ENCODE results near the gene TRIM65.
A peak's percentile ranks its signal among the peaks of the same experiment; 100 is the strongest.

Gene TRIM65

DNA sequence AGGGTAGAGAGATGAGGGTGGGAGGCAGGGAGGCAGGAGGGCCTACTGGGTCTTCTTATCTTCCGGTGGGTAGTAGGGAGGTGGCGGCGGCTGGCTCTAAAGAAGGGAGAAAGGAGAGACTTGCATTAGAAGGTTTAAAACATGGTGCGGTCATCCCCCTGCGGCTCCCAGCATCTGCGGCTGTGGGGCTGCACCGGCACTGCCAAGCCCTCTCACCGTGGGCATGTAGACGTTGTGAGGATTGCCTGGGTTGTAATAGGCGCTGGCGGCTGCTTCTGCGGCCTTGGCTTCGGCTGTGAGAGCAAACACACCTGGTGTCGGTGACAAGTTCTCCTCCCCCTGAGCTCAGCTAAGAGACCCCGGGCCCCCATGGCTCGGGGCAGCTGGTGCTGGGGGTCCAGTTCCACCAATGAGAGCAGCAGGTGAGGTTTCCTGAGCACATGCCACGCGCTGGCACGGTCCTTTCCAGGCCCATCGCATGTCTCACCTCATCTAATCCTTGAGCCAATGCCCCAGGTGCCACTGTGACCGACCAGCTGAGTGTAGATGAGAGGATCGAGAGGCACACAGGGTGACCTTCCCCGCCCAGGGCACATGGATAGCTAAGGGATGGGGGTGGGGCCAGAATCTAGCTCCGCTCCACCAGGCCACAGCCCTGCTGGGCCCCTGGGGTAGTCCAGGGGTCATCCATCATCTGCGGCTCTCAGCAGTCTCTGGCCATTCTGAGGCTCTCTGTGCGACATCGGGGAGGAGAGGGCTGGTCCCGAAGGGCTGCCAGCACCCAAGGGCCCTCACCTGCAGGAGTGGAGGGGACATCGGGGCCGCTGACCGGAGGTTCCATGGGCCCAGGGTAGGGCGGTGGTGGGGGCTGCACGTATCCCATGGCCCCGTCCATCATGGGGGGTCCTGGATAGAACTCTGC lies 49.8 kb downstream of the TRIM65 start:
- no peak overlapping the region for H3K23ac ChIP-seq (ENCODE audit: low read length in 2 of 2)
- no peaks in the 10 kb centered on the region for H3K9me3 ChIP-seq (ENCODE audit: control insufficient read depth, low read length)
- no peak overlapping the region for H4K91ac ChIP-seq (ENCODE audit: low read length)
- no peak overlapping the region for H2AK5ac ChIP-seq (ENCODE audit: low read length, severe bottlenecking)
- no peak overlapping the region for H3K4me3 ChIP-seq (ENCODE audit: insufficient read depth in 1 of 2, low read depth in 1 of 2, low read length in 2 of 2)
- no peak overlapping the region for H4K8ac ChIP-seq (ENCODE audit: low read length)
- H3K9ac ChIP-seq (ENCODE audit: low read length), result no peak overlapping the region
- peaks cover 62% of the 10 kb centered on the region in 2 experiments for H3K36me3 ChIP-seq (ENCODE audit: control insufficient read depth in 1 of 2, insufficient read depth in 2 of 2, low read depth in 1 of 2, low read length in 2 of 2)
- no peak overlapping the region for H2BK12ac ChIP-seq (ENCODE audit: low read length in 2 of 2)
- DNase-seq, result no peak
- H2AFZ ChIP-seq (ENCODE audit: low read depth, low read length), result no peak overlapping the region
- no peak overlapping the region for H3K18ac ChIP-seq (ENCODE audit: low read depth in 1 of 2, low read length in 2 of 2)
- H3K4me1 ChIP-seq (ENCODE audit: control insufficient read depth, insufficient read depth, low read depth, low read length), result peaks cover 28% of the 10 kb centered on the region
- no peaks in the 10 kb centered on the region for H3K27me3 ChIP-seq (ENCODE audit: control insufficient read depth in 1 of 2, insufficient read depth in 1 of 2, low read length in 2 of 2)
- no peak overlapping the region for H2BK120ac ChIP-seq (ENCODE audit: low read depth, low read length)
- no peak overlapping the region for H3K4ac ChIP-seq (ENCODE audit: low read depth in 1 of 2, low read length in 2 of 2)
- no peak overlapping the region for H3K27ac ChIP-seq (ENCODE audit: low read length, poor library complexity, severe bottlenecking)
- no peak overlapping the region for H2BK15ac ChIP-seq (ENCODE audit: low read depth, poor library complexity, severe bottlenecking)
- 97% methylated on average over 34 of the region's 34 CpGs for WGBS
- H2BK5ac ChIP-seq (ENCODE audit: low read depth, low read length, poor library complexity, severe bottlenecking), result no peak overlapping the region
- no peak overlapping the region for H3K4me2 ChIP-seq (ENCODE audit: low read length, poor library complexity, severe bottlenecking)
- peaks cover 17% of the 10 kb centered on the region for H3K79me1 ChIP-seq (replicated peaks; ENCODE audit: low read length, poor library complexity, severe bottlenecking)
- H3K14ac ChIP-seq (ENCODE audit: low read length in 2 of 2), result no peak overlapping the region

DNA sequence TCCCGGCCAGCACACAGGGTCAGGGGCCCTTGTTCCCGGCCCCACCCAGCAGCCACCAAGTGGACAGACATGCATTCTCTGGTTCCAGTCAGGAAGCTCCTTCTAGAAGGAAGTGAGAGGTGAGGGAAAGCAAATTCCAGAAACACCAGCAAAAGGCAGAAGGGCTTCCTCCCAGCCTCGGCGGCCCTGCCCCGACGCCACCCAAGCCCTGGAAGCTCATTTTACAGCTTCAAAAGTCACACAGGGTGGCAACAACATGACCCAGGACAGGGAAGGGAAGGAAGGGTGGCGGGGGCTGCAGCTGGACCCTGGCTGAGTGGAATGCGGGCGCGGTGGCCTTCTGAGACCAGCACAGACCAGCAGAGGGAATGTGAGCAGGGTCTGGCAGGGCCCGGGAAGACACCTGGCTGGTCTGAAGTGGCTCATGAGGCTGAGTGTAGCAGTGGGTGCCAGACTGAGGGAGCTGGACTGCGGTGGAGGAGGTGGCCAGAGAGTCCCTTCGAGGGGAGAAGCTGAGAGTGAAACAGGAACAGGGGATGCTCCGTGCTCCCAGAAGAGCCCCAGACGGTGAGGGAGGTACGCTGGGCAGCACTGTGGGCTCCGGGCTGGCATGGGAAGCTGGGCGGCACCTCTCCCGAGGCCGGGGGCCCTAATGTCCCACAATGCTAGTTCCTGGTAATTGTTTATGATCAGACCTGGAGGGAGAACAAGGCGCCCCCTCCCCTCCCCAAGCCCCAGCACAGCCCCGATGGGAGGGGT lies 50.6 kb downstream of the TRIM65 start:
- Histone ChIP-seq H3K79me1 (replicated peaks; ENCODE audit: low read length, poor library complexity, severe bottlenecking) (peaks cover 17% of the 10 kb centered on the region), H2BK12ac (ENCODE audit: low read length in 2 of 2) (no peak overlapping the region), H3K4ac (ENCODE audit: low read depth in 1 of 2, low read length in 2 of 2) (no peak overlapping the region), H3K14ac (ENCODE audit: low read length in 2 of 2) (no peak overlapping the region), H2AFZ (ENCODE audit: low read depth, low read length) (no peak overlapping the region), H2BK120ac (ENCODE audit: low read depth, low read length) (no peak overlapping the region), H4K91ac (ENCODE audit: low read length) (peak overlapping the region; percentile 47), H3K9me3 (ENCODE audit: control insufficient read depth, low read length) (no peaks in the 10 kb centered on the region), H3K18ac (ENCODE audit: low read depth in 1 of 2, low read length in 2 of 2) (peak overlapping the region in 1 of 2 experiments; percentile 48), H3K27me3 (ENCODE audit: control insufficient read depth in 1 of 2, insufficient read depth in 1 of 2, low read length in 2 of 2) (no peaks in the 10 kb centered on the region), H3K23ac (ENCODE audit: low read length in 2 of 2) (no peak overlapping the region), H3K9ac (ENCODE audit: low read length) (no peak overlapping the region), H2AK5ac (ENCODE audit: low read length, severe bottlenecking) (peak overlapping the region; percentile 60), H2BK15ac (ENCODE audit: low read depth, poor library complexity, severe bottlenecking) (no peak overlapping the region), H3K4me3 (ENCODE audit: insufficient read depth in 1 of 2, low read depth in 1 of 2, low read length in 2 of 2) (no peak overlapping the region), H3K27ac (ENCODE audit: low read length, poor library complexity, severe bottlenecking) (peak overlapping the region; percentile 27), H3K4me1 (ENCODE audit: control insufficient read depth, insufficient read depth, low read depth, low read length) (peaks cover 22% of the 10 kb centered on the region), H4K8ac (ENCODE audit: low read length) (peak overlapping the region; percentile 79), H3K4me2 (ENCODE audit: low read length, poor library complexity, severe bottlenecking) (no peak overlapping the region), H2BK5ac (ENCODE audit: low read depth, low read length, poor library complexity, severe bottlenecking) (no peak overlapping the region), H3K36me3 (ENCODE audit: control insufficient read depth in 1 of 2, insufficient read depth in 2 of 2, low read depth in 1 of 2, low read length in 2 of 2) (peaks cover 56% of the 10 kb centered on the region in 2 experiments)
- no peak for DNase-seq
- WGBS, result 88% methylated on average over 22 of the region's 22 CpGs

DNA sequence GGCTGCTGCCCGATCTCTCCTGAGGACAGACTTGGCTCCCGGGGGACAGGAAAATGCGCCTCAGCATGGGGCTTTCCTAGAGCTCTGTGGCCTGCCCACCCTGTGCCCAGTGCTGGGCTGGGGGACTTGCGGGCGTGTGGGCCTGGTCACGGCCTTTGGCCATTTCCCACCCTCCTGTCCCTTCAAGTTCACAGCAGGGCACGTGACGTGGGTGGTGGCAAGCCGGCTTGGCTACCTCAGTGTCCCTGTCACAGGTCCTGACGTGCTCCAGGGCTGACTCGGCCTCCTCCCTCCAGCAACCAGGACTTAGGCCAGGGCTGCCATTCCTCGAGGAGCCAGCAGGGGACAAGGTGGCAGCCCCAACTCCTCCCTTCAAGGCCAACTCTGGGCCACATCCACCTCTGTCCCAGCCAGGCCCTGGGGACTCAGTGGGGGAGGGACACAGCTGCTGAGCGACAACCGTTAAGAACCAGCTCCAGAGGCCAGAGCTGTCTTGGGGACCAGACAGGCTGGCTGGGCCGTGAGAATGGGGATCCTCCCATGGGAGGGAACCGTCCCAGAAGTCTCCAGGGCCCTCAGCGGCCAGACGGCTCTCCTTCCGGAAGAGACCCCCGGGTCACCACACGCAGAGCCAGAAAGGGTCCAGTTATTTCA lies 51.6 kb downstream of the TRIM65 start:
- H3K18ac ChIP-seq (ENCODE audit: low read depth in 1 of 2, low read length in 2 of 2), result peak overlapping the region; percentile 52 to 55
- peak overlapping the region; percentile 85 for H2AK5ac ChIP-seq (ENCODE audit: low read length, severe bottlenecking)
- no peak overlapping the region for H2BK120ac ChIP-seq (ENCODE audit: low read depth, low read length)
- no peak overlapping the region for H3K4me2 ChIP-seq (ENCODE audit: low read length, poor library complexity, severe bottlenecking)
- H3K27me3 ChIP-seq (ENCODE audit: control insufficient read depth in 1 of 2, insufficient read depth in 1 of 2, low read length in 2 of 2), result no peaks in the 10 kb centered on the region
- no peak overlapping the region for H2AFZ ChIP-seq (ENCODE audit: low read depth, low read length)
- H3K9ac ChIP-seq (ENCODE audit: low read length), result peak overlapping the region; percentile 6
- no peak overlapping the region for H3K4me3 ChIP-seq (ENCODE audit: insufficient read depth in 1 of 2, low read depth in 1 of 2, low read length in 2 of 2)
- peak overlapping the region; percentile 35 to 44 for H3K4ac ChIP-seq (ENCODE audit: low read depth in 1 of 2, low read length in 2 of 2)
- no peak overlapping the region for H2BK15ac ChIP-seq (ENCODE audit: low read depth, poor library complexity, severe bottlenecking)
- 66% methylated on average over 21 of the region's 21 CpGs for WGBS
- H2BK12ac ChIP-seq (ENCODE audit: low read length in 2 of 2), result peak overlapping the region in 1 of 2 experiments; percentile 37
- H4K8ac ChIP-seq (ENCODE audit: low read length), result peak overlapping the region; percentile 83
- no peak overlapping the region for H3K27ac ChIP-seq (ENCODE audit: low read length, poor library complexity, severe bottlenecking)
- H3K9me3 ChIP-seq (ENCODE audit: control insufficient read depth, low read length), result no peaks in the 10 kb centered on the region
- peaks cover 15% of the 10 kb centered on the region for H3K79me1 ChIP-seq (replicated peaks; ENCODE audit: low read length, poor library complexity, severe bottlenecking)
- H2BK5ac ChIP-seq (ENCODE audit: low read depth, low read length, poor library complexity, severe bottlenecking), result no peak overlapping the region
- H3K23ac ChIP-seq (ENCODE audit: low read length in 2 of 2), result no peak overlapping the region
- peaks cover 47 to 49% of the 10 kb centered on the region in 2 experiments for H3K36me3 ChIP-seq (ENCODE audit: control insufficient read depth in 1 of 2, insufficient read depth in 2 of 2, low read depth in 1 of 2, low read length in 2 of 2)
- H3K4me1 ChIP-seq (ENCODE audit: control insufficient read depth, insufficient read depth, low read depth, low read length), result peaks cover 22% of the 10 kb centered on the region
- H4K91ac ChIP-seq (ENCODE audit: low read length), result peak overlapping the region; percentile 70
- H3K14ac ChIP-seq (ENCODE audit: low read length in 2 of 2), result peak overlapping the region in 1 of 2 experiments; percentile 84
- peak; percentile 76 for DNase-seq
